PC-3 (cell line): Measurements from ENCODE around the gene NRM. TPM values are rescaled to one million over a fixed set of nuclear protein-coding genes. Genes with fewer than 3 reads are reported as not detected.

Source experiments
- ATAC-seq: fragments of 200-7000 bp; cut with Tn5 transposase; 2 replicates; pipeline ENCODE4 v1.9.1; 2020; ENCODE audit warnings: mild to moderate bottlenecking, moderate library complexity
- BruUV-seq: library from RNA; stranded (reverse); fragments of 400-500 nt; replicated peaks from 2 replicates; lab custom pipeline; 2021; lab: Mats Ljungman, UMichigan
- CTCF ChIA-PET: fragments of 300-600 bp; sonication (Branson Sonifier 250); formaldehyde crosslinking; loops from one replicate; lab custom pipeline; 2022; ENCODE audit warnings: antibody characterized with exemption; lab: Charles Lee
- POLR2A ChIA-PET: fragments of 300-600 bp; sonication (Branson Sonifier 250); formaldehyde crosslinking; loops from one replicate; lab custom pipeline; 2022; ENCODE audit warnings: antibody characterized with exemption; ENCODE audit not compliant: unreplicated experiment; lab: Charles Lee
- DNase-seq: peaks from one replicate; pipeline ENCODE4 v3.0.0-alpha.2; 2015
- H2AFZ ChIP-seq: fragments of 300-600 bp; sonication (generic); 2 replicates; pipeline ENCODE4 v1.6.0; 2016; ENCODE audit warnings: antibody characterized with exemption, low read length
- H3F3A ChIP-seq: fragments of 300-600 bp; sonication (generic); one replicate; pipeline ENCODE4 v1.6.0; 2017; ENCODE audit warnings: antibody characterized with exemption, low read length, control low read depth, mild to moderate bottlenecking; ENCODE audit not compliant: unreplicated experiment
- H3K27ac ChIP-seq: fragments of 300-600 bp; sonication (generic); 2 replicates; pipeline ENCODE4 v1.5.1; 2016; ENCODE audit warnings: mild to moderate bottlenecking, low read length
- H3K27me3 ChIP-seq: fragments of 300-600 bp; sonication (generic); 2 replicates; pipeline ENCODE4 v1.6.1; 2016; ENCODE audit warnings: low read length, mixed read lengths
- H3K36me3 ChIP-seq: fragments of 300-600 bp; sonication (generic); 2 replicates; pipeline ENCODE4 v1.6.1; 2016; ENCODE audit warnings: low read depth, mixed run types, low read length, mixed read lengths
- H3K4me1 ChIP-seq: fragments of 300-600 bp; sonication (generic); 2 replicates; pipeline ENCODE4 v1.5.1; 2016; ENCODE audit warnings: low read length; ENCODE audit not compliant: insufficient read depth
- H3K4me2 ChIP-seq: fragments of 300-600 bp; sonication (generic); 2 replicates; pipeline ENCODE4 v1.6.0; 2016; ENCODE audit warnings: low read length
- H3K4me3 ChIP-seq: fragments of 300-600 bp; sonication (generic); 2 replicates; pipeline ENCODE4 v1.5.1; 2016; ENCODE audit warnings: mild to moderate bottlenecking, low read length, mixed read lengths
- H3K79me2 ChIP-seq: fragments of 300-600 bp; sonication (generic); 2 replicates; pipeline ENCODE4 v1.6.1; 2017; ENCODE audit warnings: low read length, mixed read lengths
- H3K9ac ChIP-seq: fragments of 300-600 bp; sonication (generic); 2 replicates; pipeline ENCODE4 v1.6.0; 2016; ENCODE audit warnings: mild to moderate bottlenecking, low read length
- H3K9me2 ChIP-seq: fragments of 300-600 bp; sonication (generic); replicated peaks from 2 replicates; pipeline ENCODE4 v1.6.1; 2016; ENCODE audit warnings: mixed run types, low read length, mixed read lengths
- H3K9me3 ChIP-seq: fragments of 300-600 bp; sonication (generic); 2 replicates; pipeline ENCODE4 v1.6.1; 2016; ENCODE audit warnings: low read length, mixed read lengths
- H4K20me1 ChIP-seq: fragments of 300-600 bp; sonication (generic); 2 replicates; pipeline ENCODE4 v1.6.1; 2016; ENCODE audit warnings: low read length, mixed read lengths
- EZH2 ChIP-seq: fragments of 300-600 bp; sonication (generic); IDR thresholded peaks from one replicate; pipeline ENCODE4 v1.6.1; 2017; ENCODE audit warnings: antibody characterized with exemption, mild to moderate bottlenecking, low read length; ENCODE audit not compliant: unreplicated experiment
- EZH2phosphoT487 ChIP-seq: fragments of 300-600 bp; sonication (generic); IDR thresholded peaks from 2 replicates; pipeline ENCODE4 v1.6.1; 2018; ENCODE audit warnings: mild to moderate bottlenecking, antibody characterized with exemption, low read length, borderline replicate concordance
- intact Hi-C: fragments of 100-400 bp; cut with micrococcal nuclease; formaldehyde crosslinking; loops from 2 replicates; pipeline ENCODE4 v1.9.0; 2023
- total RNA-seq: library from RNA; depleted of rRNA; stranded (reverse); fragments of >200 nt; gene quantifications from 2 replicates; pipeline ENCODE4 v1.2.3, GENCODE V29; 2014
- TF ChIP-seq, protein P1 (sequence below): fragments of 300-600 bp; sonication (generic); conservative IDR thresholded peaks from 2 replicates; pipeline ENCODE4 v1.5.1; 2017; ENCODE audit warnings: antibody characterized with exemption, low read depth, mild to moderate bottlenecking, low read length

Gene NRM
- total RNA-seq, 1 experiment from 2014 or later, result 8.5 TPM

DNA sequence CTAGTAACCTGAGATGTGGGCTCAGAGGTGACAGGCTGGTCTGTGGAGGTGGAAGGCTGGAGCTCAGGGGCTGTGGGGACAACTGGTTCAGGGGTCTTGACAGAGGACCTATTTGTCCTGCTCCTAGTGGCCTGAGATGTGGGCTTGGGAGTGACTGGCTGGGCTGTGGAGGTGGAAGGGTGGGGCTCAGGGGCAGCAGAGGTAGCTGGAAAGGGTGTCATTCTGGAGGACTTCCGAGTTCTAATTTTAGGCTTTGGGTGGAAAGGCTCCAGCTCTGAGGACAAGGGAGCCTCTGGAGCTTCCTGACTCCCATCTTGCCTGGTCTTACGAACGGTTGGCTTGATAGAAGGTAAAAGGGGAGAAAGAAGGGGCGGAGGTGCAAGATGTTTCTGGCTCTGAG, 14.8 kb upstream of the NRM start:
- BruUV-seq, result no TSS peak
- H3K36me3 ChIP-seq, result peaks cover 14% of the 10 kb centered on the region
- CTCF ChIA-PET, result no interaction called here

DNA sequence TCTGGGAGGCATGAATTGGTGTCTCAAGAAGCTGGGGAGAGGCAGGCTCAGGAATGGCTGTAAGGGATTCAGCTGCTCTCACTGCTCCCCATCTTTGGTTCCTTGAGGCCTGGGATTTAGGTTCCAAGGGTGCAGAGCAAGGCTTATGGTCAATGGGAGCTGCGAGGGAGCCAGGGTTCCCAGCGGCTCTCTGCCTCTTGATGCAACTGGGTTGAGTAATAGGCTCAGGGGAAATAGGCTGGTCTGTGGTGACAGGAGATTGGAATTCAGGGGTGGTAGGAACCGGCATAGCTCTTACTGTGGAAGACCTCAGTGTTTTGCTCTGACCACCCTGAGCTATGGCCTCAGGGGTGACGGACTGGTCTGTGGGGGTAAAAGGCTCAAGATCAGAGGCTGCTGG, 13.0 kb upstream of the NRM start:
- peaks cover 14% of the 10 kb centered on the region for H3K36me3 ChIP-seq
- no TSS peak for BruUV-seq
- H3K4me3 ChIP-seq, result no peak overlapping the region
- H3F3A ChIP-seq, result no peaks in the 10 kb centered on the region
- ChIA-PET POLR2A (no interaction called here), CTCF (interaction anchor here (0.6 kb wide), 1 partner anchor 188 kb away, joined by 3 read pairs; no protein-coding TSS in a partner anchor)
- H3K9me3 ChIP-seq, result no peaks in the 10 kb centered on the region
- no peaks in the 10 kb centered on the region for H3K27me3 ChIP-seq
- no peaks in the 10 kb centered on the region for H4K20me1 ChIP-seq
- no peak overlapping the region for H2AFZ ChIP-seq
- H3K27ac ChIP-seq, result no peak overlapping the region
- DNase-seq (no peak), ATAC-seq (no peak)
- intact Hi-C loops, result no loop called here
- H3K79me2 ChIP-seq, result no peaks in the 10 kb centered on the region
- TF ChIP-seq EZH2phosphoT487, result no peak
- TF ChIP-seq, protein P1, sequence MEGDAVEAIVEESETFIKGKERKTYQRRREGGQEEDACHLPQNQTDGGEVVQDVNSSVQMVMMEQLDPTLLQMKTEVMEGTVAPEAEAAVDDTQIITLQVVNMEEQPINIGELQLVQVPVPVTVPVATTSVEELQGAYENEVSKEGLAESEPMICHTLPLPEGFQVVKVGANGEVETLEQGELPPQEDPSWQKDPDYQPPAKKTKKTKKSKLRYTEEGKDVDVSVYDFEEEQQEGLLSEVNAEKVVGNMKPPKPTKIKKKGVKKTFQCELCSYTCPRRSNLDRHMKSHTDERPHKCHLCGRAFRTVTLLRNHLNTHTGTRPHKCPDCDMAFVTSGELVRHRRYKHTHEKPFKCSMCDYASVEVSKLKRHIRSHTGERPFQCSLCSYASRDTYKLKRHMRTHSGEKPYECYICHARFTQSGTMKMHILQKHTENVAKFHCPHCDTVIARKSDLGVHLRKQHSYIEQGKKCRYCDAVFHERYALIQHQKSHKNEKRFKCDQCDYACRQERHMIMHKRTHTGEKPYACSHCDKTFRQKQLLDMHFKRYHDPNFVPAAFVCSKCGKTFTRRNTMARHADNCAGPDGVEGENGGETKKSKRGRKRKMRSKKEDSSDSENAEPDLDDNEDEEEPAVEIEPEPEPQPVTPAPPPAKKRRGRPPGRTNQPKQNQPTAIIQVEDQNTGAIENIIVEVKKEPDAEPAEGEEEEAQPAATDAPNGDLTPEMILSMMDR, result no peak
- no peak for TF ChIP-seq EZH2
- no peaks in the 10 kb centered on the region for H3K4me1 ChIP-seq
- H3K9ac ChIP-seq, result no peak overlapping the region
- no peaks in the 10 kb centered on the region for H3K9me2 ChIP-seq
- no peak overlapping the region for H3K4me2 ChIP-seq

More for the DNA sequence above, 14.8 kb upstream of the NRM start:
- intact Hi-C loops, result no loop called here
- Histone ChIP-seq H3K27me3 (no peaks in the 10 kb centered on the region), H3K9ac (no peak overlapping the region), H3K79me2 (no peaks in the 10 kb centered on the region), H3K4me1 (no peaks in the 10 kb centered on the region), H3K27ac (no peak overlapping the region), H2AFZ (no peak overlapping the region), H3F3A (no peaks in the 10 kb centered on the region), H3K4me3 (no peak overlapping the region), H4K20me1 (no peaks in the 10 kb centered on the region), H3K9me3 (no peaks in the 10 kb centered on the region), H3K9me2 (no peaks in the 10 kb centered on the region), H3K4me2 (no peak overlapping the region)
- ATAC-seq (no peak), DNase-seq (no peak)
- POLR2A ChIA-PET, result interaction anchor here (0.6 kb wide), 1 partner anchor 11 kb away, joined by 5 read pairs; the partner anchor contains the start of gene MDC1
- no peak for TF ChIP-seq EZH2
- TF ChIP-seq, protein P1, result no peak

DNA sequence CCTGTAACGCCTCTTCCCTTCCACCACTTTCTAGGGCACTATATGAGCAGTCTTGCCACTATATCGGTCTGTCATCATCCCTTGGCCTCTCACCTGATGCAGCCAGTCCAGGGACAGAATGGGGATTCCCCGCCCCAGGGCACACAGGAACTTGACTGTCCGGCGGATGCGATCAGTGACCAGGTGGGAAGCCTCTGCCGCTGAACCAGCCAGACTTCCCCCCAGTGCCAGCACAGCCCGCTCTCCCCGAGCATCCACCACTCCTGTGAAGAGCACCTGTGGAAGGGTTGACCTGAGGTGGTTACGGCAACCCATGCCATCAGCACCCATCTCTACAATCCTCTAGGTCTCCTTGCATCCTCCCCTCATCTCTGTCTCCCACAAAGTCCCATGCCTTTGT, 12.2 kb upstream of the NRM start:
- H3K36me3 ChIP-seq, result peaks cover 12% of the 10 kb centered on the region
- no peak overlapping the region for H3K9ac ChIP-seq
- ATAC-seq (no peak), DNase-seq (no peak)
- H3K79me2 ChIP-seq, result no peaks in the 10 kb centered on the region
- H3K9me3 ChIP-seq, result no peaks in the 10 kb centered on the region
- H3F3A ChIP-seq, result no peaks in the 10 kb centered on the region
- ChIA-PET CTCF (no interaction called here), POLR2A (no interaction called here)
- no peak overlapping the region for H3K27ac ChIP-seq
- no peak overlapping the region for H3K4me3 ChIP-seq
- TF ChIP-seq EZH2phosphoT487 (no peak), EZH2 (no peak)
- TF ChIP-seq, protein P1, result no peak
- H3K4me1 ChIP-seq, result no peaks in the 10 kb centered on the region
- intact Hi-C loops, result no loop called here
- no peaks in the 10 kb centered on the region for H4K20me1 ChIP-seq
- no peak overlapping the region for H3K4me2 ChIP-seq
- H3K27me3 ChIP-seq, result no peaks in the 10 kb centered on the region
- no TSS peak for BruUV-seq
- H2AFZ ChIP-seq, result no peak overlapping the region
- no peaks in the 10 kb centered on the region for H3K9me2 ChIP-seq
